HCT116 (cell line): ENCODE results near the gene CABS1. TPM values are rescaled to one million over a fixed set of nuclear protein-coding genes. Genes with fewer than 3 reads are reported as not detected.
A peak's percentile ranks its signal among the peaks of the same experiment; 100 is the strongest.

Source experiments
- ATAC-seq: fragments of 200-7000 bp; cut with Tn5 transposase; 2 replicates; pipeline ENCODE4 v1.9.1; 2020; ENCODE audit warnings: mild to moderate bottlenecking, moderate library complexity
- BruUV-seq: library from RNA; stranded (reverse); fragments of 400-500 nt; replicated peaks from 2 replicates; lab custom pipeline; 2021; lab: Mats Ljungman, UMichigan
- CTCF ChIA-PET: fragments of 300-600 bp; sonication (Branson Sonifier 250); formaldehyde crosslinking; loops from one replicate; lab custom pipeline; 2021; ENCODE audit warnings: antibody characterized with exemption; lab: Charles Lee
- POLR2A ChIA-PET: fragments of 300-600, 350-600 bp; sonication (Branson Sonifier 250); formaldehyde crosslinking; loops from one replicate; lab custom pipeline; 2021; ENCODE audit warnings: antibody characterized with exemption; lab: Charles Lee
- RAD21 ChIA-PET, 2 experiments: fragments of 300-600 bp; sonication (Branson Sonifier 250); formaldehyde crosslinking; loops; one replicate each; lab custom pipeline; 2023; ENCODE audit warnings: low total read pairs in 2 of 2; ENCODE audit not compliant: uncharacterized antibody in 2 of 2, unreplicated experiment in 2 of 2, low non-redundant PET in 1 of 2; lab: Charles Lee
- DNase-seq: peaks from one replicate; pipeline ENCODE4 v3.0.0-alpha.2; 2010; ENCODE audit warnings: low read depth, low spot score
- H2AFZ ChIP-seq: fragments of 200-600 bp; shearing (Covaris generic), sonication (generic); 2 replicates; pipeline ENCODE4 v1.6.1; 2017; ENCODE audit warnings: low read depth, mixed run types, mixed read lengths, antibody characterized with exemption, low read length; ENCODE audit not compliant: poor library complexity, severe bottlenecking
- H3K27ac ChIP-seq: 2 replicates; pipeline ENCODE4 v1.5.1; 2012; ENCODE audit warnings: low read depth, low read length
- H3K27me3 ChIP-seq: fragments of 200-600 bp; sonication (generic); 2 replicates; pipeline ENCODE4 v1.6.1; 2016; ENCODE audit warnings: mixed run types, low read length, mixed read lengths; ENCODE audit not compliant: insufficient read depth
- H3K36me3 ChIP-seq, 2 experiments: fragments of 200-500 bp in 1 of 2; fragments of 200-600 bp in 1 of 2; sonication (Bioruptor generic) in 1 of 2; sonication (generic) in 1 of 2; 2 replicates each; pipeline versions ENCODE4 v1.5.1 to v1.6.1; 2014 to 2016; ENCODE audit warnings: low read length in 2 of 2, inconsistent platforms in 1 of 2, mixed read lengths in 1 of 2, mixed run types in 1 of 2; ENCODE audit not compliant: insufficient read depth in 2 of 2, control insufficient read depth in 1 of 2
- H3K4me1 ChIP-seq, 2 experiments: fragments of 200-600 bp in 1 of 2; sonication (generic) in 1 of 2; 2 replicates each; pipeline versions ENCODE4 v1.5.1 to v1.6.1; 2012 to 2017; ENCODE audit warnings: low read length in 2 of 2, inconsistent platforms in 1 of 2, mild to moderate bottlenecking in 1 of 2, mixed read lengths in 1 of 2, mixed run types in 1 of 2, moderate library complexity in 1 of 2; ENCODE audit not compliant: insufficient read depth in 2 of 2, control insufficient read depth in 1 of 2
- H3K4me2 ChIP-seq: fragments of 200-600 bp; sonication (generic); 2 replicates; pipeline ENCODE4 v1.6.1; 2017; ENCODE audit warnings: mixed run types, low read length, mixed read lengths
- H3K4me3 ChIP-seq, 2 experiments: fragments of 200-600 bp in 1 of 2; sonication (generic) in 1 of 2; replicated peaks in 1 of 2; 2 replicates each; pipeline ENCODE4 v1.5.1; 2011 to 2016; ENCODE audit warnings: low read length in 2 of 2, control low read depth in 1 of 2, low read depth in 1 of 2, mild to moderate bottlenecking in 1 of 2, mixed read lengths in 1 of 2, mixed run types in 1 of 2
- H3K79me2 ChIP-seq: fragments of 200-600 bp; sonication (generic); 2 replicates; pipeline ENCODE4 v1.6.1; 2017; ENCODE audit warnings: mild to moderate bottlenecking, mixed run types, low read length, moderate library complexity, mixed read lengths; ENCODE audit not compliant: insufficient read depth
- H3K9ac ChIP-seq: fragments of 200-600 bp; sonication (generic); 2 replicates; pipeline ENCODE4 v1.6.1; 2016; ENCODE audit warnings: low read length, mixed read lengths
- H3K9me2 ChIP-seq: fragments of 200-600 bp; sonication (generic), shearing (Covaris generic); 2 replicates; pipeline ENCODE4 v1.6.1; 2017; ENCODE audit warnings: mixed run types, mild to moderate bottlenecking, moderate library complexity; ENCODE audit not compliant: insufficient read depth
- H3K9me3 ChIP-seq, 2 experiments: fragments of 200-500 bp in 1 of 2; fragments of 200-600 bp in 1 of 2; sonication (Bioruptor generic) in 1 of 2; sonication (generic) in 1 of 2; 2 replicates each; pipeline ENCODE4 v1.6.1; 2014 to 2017; ENCODE audit warnings: low read length in 2 of 2, mixed read lengths in 2 of 2, inconsistent platforms in 1 of 2, low read depth in 1 of 2, mild to moderate bottlenecking in 1 of 2, mixed run types in 1 of 2, moderate library complexity in 1 of 2; ENCODE audit not compliant: control insufficient read depth in 1 of 2, insufficient read depth in 1 of 2
- H4K20me1 ChIP-seq: fragments of 200-600 bp; sonication (generic), shearing (Covaris generic); 2 replicates; pipeline ENCODE4 v1.6.1; 2017; ENCODE audit warnings: mixed run types, mild to moderate bottlenecking, moderate library complexity; ENCODE audit not compliant: insufficient read depth
- CEBPB ChIP-seq: IDR thresholded peaks from 2 replicates; pipeline ENCODE4 v1.6.1; 2012; ENCODE audit warnings: low read depth
- CTCF ChIP-seq, 3 experiments: fragments of 200-600 bp in 1 of 3; sonication (generic) in 1 of 3; IDR thresholded peaks in 2 of 3; conservative IDR thresholded peaks in 1 of 3; 2 replicates each; pipeline ENCODE4 v1.5.1; 2012 to 2017; ENCODE audit warnings: low read depth in 2 of 3, low read length in 2 of 3, antibody characterized with exemption in 1 of 3, borderline replicate concordance in 1 of 3, control low read depth in 1 of 3, mild to moderate bottlenecking in 1 of 3, mixed read lengths in 1 of 3, mixed run types in 1 of 3, moderate library complexity in 1 of 3; ENCODE audit not compliant: insufficient read depth in 1 of 3
- EGR1 ChIP-seq: IDR thresholded peaks from 2 replicates; pipeline ENCODE4 v1.6.1; 2012; ENCODE audit warnings: low read depth
- ELF1 ChIP-seq: IDR thresholded peaks from 2 replicates; pipeline ENCODE4 v1.6.1; 2012; ENCODE audit warnings: low read depth, borderline replicate concordance
- EZH2 ChIP-seq: fragments of 200-600 bp; sonication (generic); IDR thresholded peaks from 2 replicates; pipeline ENCODE4 v1.6.1; 2017; ENCODE audit warnings: antibody characterized with exemption, mixed run types
- MAX ChIP-seq: IDR thresholded peaks from 2 replicates; pipeline ENCODE4 v1.6.1; 2012
- POLR2A ChIP-seq: IDR thresholded peaks from 2 replicates; pipeline ENCODE4 v1.7.0; 2011; ENCODE audit warnings: borderline replicate concordance; ENCODE audit not compliant: insufficient read depth, insufficient read length; ENCODE audit errors: extremely low read depth
- RAD21 ChIP-seq: IDR thresholded peaks from 2 replicates; pipeline ENCODE4 v1.6.1; 2012; ENCODE audit warnings: low read depth, mild to moderate bottlenecking
- intact Hi-C: fragments of 100-400 bp; cut with micrococcal nuclease; formaldehyde crosslinking; loops from 2 replicates; pipeline ENCODE4 v1.10.0; 2022
- total RNA-seq: library from RNA; stranded (reverse); gene quantifications from one replicate; pipeline ENCODE4 v1.2.1, GENCODE V29; 2021; ENCODE audit not compliant: unreplicated experiment

The CABS1 gene
- total RNA-seq, 1 experiment from 2014 or later: not detected

GRCh38 chr4:70306076-70306475, 28.7 kb upstream of the CABS1 start (continued):
- TF ChIP-seq ELF1: no peak
- TF ChIP-seq MAX: no peak

- CTCF ChIA-PET: no interaction called here
Observed at GRCh38 chr4:70313736-70314135, 21.0 kb upstream of the CABS1 start.

GRCh38 chr4:70315928-70316327, 18.9 kb upstream of the CABS1 start:
- intact Hi-C loops: loop anchor here (5.0 to 10.0 kb wide), 2 partner anchors 191 to 239 kb away; no protein-coding TSS in a partner anchor
- Histone ChIP-seq H4K20me1 (no peaks in the 10 kb centered on the region; the same call in 1 of the 2 replicates), H3K4me3 (no peak overlapping the region), H2AFZ (no peak overlapping the region), H3K4me1 (no peaks in the 10 kb centered on the region), H3K9me3 (no peaks in the 10 kb centered on the region), H3K27me3 (no peaks in the 10 kb centered on the region), H3K9ac (no peak overlapping the region), H3K4me2 (no peak overlapping the region), H3K36me3 (no peaks in the 10 kb centered on the region), H3K9me2 (no peaks in the 10 kb centered on the region), H3K27ac (no peak overlapping the region), H3K79me2 (no peaks in the 10 kb centered on the region)
- TF ChIP-seq POLR2A (no peak), CTCF (IDR thresholded peaks at IDR 0.05 in 2 of 3, conservative IDR thresholded peaks at IDR 0.05 in 1 of 3; ENCODE audit: borderline replicate concordance in 1 of 3, insufficient read depth in 1 of 3, low read depth in 2 of 3, low read length in 2 of 3) (0 out of 6 replicates have a peak, but pooled peaks of 1 of the 3 experiments have one; percentile 8), RAD21 (peak; percentile 28; the same call in 1 of the 2 replicates)
- POLR2A ChIA-PET: no interaction called here
- ATAC-seq (no peak), DNase-seq (peak; percentile 0)
- RAD21 ChIA-PET: no interaction called here
- CTCF ChIA-PET: no interaction called here
- BruUV-seq: no TSS peak

More at GRCh38 chr4:70313736-70314135, 21.0 kb upstream of the CABS1 start:
- Histone ChIP-seq H3K27me3 (no peaks in the 10 kb centered on the region), H3K4me3 (no peak overlapping the region), H3K4me1 (no peaks in the 10 kb centered on the region), H3K36me3 (no peaks in the 10 kb centered on the region), H2AFZ (no peak overlapping the region), H3K9ac (no peak overlapping the region), H4K20me1 (no peaks in the 10 kb centered on the region; the same call in 1 of the 2 replicates), H3K27ac (no peak overlapping the region), H3K79me2 (no peaks in the 10 kb centered on the region), H3K4me2 (no peak overlapping the region), H3K9me3 (no peaks in the 10 kb centered on the region), H3K9me2 (no peaks in the 10 kb centered on the region)
- ChIA-PET RAD21 (no interaction called here), POLR2A (no interaction called here)
- DNase-seq (no peak), ATAC-seq (no peak)
- intact Hi-C loops: loop anchor here (10.0 kb wide), 1 partner anchor 241 kb away; no protein-coding TSS in a partner anchor
- no TSS peak for BruUV-seq
- TF ChIP-seq CEBPB (no peak), EZH2 (no peak), EGR1 (no peak)
